ENCODE data around the gene SP5. TPM values are rescaled to one million over a fixed set of nuclear protein-coding genes. Genes with fewer than 3 reads are reported as not detected.

The SP5 gene
- total and polyA plus RNA-seq, 9 of the 15 experiments (the other 6 are each of a cell fraction or from before 2014, with no cell fraction given): 0.03 to 1.7 (median 0.16) TPM; not detected in 1

- TF ChIP-seq ZNF398 (CRISPR knock-in tag; IDR thresholded peaks at IDR 0.05) (no peak), DPF2 (IDR thresholded peaks at IDR 0.05) (no peak), ASH1L (IDR thresholded peaks at IDR 0.05; ENCODE audit: borderline replicate concordance, low read depth, partially characterized antibody) (no peak), LCOR (CRISPR knock-in tag; IDR thresholded peaks at IDR 0.05) (no peak), TGIF2 (CRISPR knock-in tag; IDR thresholded peaks at IDR 0.05) (peak; percentile 22; the same call in 1 of the 2 replicates), ZFP36 (IDR thresholded peaks at IDR 0.05; ENCODE audit: low read depth, low read length, partially characterized antibody) (no peak), ZNF699 (CRISPR knock-in tag; IDR thresholded peaks at IDR 0.05; ENCODE audit: insufficient replicate concordance) (no peak), ZNF583 (CRISPR knock-in tag; IDR thresholded peaks at IDR 0.05) (no peak), RERE (CRISPR knock-in tag; IDR thresholded peaks at IDR 0.05; ENCODE audit: borderline replicate concordance) (0 out of 2 replicates have a peak, but pooled peaks have one; percentile 80), ZNF3 (CRISPR knock-in tag; IDR thresholded peaks at IDR 0.05) (no peak), ZNF444 (CRISPR knock-in tag; IDR thresholded peaks at IDR 0.05) (no peak), ZBTB1 (CRISPR knock-in tag; IDR thresholded peaks at IDR 0.05; ENCODE audit: borderline replicate concordance, low read depth) (0 out of 2 replicates have a peak, but pooled peaks have one; percentile 44), PCBP1 (IDR thresholded peaks at IDR 0.05; ENCODE audit: low read depth, low read length, poor library complexity, severe bottlenecking) (peak; percentile 64), EHMT2 (IDR thresholded peaks at IDR 0.05) (no peak), FIP1L1 (IDR thresholded peaks at IDR 0.05; ENCODE audit: low read depth, low read length, poor library complexity, severe bottlenecking) (peak; percentile 16)
Measured at GRCh38 chr2:170713543-170714380, 1.4 kb upstream of the SP5 start (continued).
